Measurements from ENCODE around the gene SLC25A22.

DNA sequence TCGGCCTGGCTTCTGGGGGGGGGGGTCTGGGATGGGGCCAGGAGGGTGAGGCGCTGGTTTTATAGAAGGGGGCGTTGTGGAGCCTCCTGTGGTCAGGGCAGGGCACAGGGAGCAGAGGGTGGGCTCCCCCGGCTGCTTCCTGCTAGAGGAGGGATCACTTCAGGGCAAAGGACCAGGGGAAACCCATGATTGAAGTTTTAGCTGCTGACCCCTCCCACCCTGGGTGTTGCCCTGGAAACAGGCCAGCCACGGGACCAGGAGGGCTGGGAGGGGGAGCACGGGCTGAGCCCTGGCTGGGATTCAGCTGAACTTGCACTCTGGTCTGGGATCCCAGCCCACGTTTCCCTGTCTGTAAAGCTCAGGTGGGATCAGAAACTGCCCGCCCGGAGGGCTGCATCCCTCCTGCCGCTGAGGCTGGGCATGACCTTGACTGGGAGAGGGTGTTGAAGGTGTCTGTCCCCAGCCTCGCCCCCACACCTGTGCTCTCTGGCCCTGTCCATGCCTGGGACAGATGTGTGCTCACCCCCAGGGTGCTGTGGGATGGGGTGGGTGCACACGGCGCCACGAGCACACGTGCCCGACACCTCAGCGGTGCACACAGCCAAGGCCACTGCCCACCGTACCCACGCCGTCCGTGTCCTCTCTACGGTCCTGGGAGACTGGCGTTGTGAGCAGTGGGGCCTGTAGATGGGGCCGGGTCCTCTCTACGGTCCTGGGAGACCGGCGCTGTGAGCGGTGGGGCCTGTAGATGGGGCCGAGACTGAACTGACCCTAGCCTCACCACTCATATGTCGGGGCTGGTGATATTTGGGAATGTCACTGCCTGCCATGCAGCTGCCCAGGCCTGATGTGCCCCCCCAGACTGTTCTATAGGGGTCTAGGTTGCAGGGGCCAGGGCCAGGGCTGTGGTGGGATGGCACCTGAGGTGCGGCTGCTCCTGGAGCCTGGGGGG lies 46.9 kb upstream of the SLC25A22 start:
- TF ChIP-seq CTCF (IDR thresholded peaks at IDR 0.05; ENCODE audit: low read depth, low read length) = no peak
- no peak for TF ChIP-seq POLR2A (IDR thresholded peaks at IDR 0.05; ENCODE audit: extremely low read depth, insufficient read length)
